Measurements from ENCODE around the gene PPP1R7. TPM values are rescaled to one million over a fixed set of nuclear protein-coding genes. Genes with fewer than 3 reads are reported as not detected.

Gene PPP1R7
- polyA plus RNA-seq, 1 experiment, result 99.0 TPM

DNA sequence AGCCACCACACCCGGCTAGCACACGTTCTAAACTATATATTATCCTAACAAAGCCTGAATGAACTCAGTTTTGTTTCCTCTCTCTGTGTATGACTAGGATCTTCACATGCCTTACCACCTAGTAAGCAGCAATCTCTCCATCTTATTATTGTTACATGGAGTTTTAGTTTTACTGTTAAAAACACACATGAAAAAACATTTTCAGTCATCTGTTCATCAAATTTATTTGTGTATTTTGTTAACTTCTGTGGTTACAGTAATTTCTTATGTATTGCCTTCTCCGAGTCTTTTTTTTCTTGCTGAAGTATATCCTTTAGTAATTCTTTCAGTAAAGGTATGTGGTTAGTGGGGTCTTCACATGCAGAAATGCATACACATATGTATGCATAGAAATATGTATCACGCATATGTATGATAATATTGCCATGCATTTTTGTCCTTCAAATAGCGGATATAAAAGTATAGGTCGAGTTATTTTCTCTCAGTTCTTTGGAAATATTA lies 69.6 kb downstream of the PPP1R7 start:
- TF ChIP-seq, protein P1, sequence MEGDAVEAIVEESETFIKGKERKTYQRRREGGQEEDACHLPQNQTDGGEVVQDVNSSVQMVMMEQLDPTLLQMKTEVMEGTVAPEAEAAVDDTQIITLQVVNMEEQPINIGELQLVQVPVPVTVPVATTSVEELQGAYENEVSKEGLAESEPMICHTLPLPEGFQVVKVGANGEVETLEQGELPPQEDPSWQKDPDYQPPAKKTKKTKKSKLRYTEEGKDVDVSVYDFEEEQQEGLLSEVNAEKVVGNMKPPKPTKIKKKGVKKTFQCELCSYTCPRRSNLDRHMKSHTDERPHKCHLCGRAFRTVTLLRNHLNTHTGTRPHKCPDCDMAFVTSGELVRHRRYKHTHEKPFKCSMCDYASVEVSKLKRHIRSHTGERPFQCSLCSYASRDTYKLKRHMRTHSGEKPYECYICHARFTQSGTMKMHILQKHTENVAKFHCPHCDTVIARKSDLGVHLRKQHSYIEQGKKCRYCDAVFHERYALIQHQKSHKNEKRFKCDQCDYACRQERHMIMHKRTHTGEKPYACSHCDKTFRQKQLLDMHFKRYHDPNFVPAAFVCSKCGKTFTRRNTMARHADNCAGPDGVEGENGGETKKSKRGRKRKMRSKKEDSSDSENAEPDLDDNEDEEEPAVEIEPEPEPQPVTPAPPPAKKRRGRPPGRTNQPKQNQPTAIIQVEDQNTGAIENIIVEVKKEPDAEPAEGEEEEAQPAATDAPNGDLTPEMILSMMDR (IDR thresholded peaks at IDR 0.05; ENCODE audit: low read depth, low read length), result no peak
- no peaks in the 10 kb centered on the region; the same call in 1 of the 2 replicates for H3K9me3 ChIP-seq (ENCODE audit: control insufficient read depth, insufficient read depth, low read length)
- no peak overlapping the region for H3K4me3 ChIP-seq (ENCODE audit: low read depth, low read length)
- no peak for DNase-seq (ENCODE audit: low read depth, low spot score)
- peaks cover 2% of the 10 kb centered on the region for H3K27me3 ChIP-seq (ENCODE audit: control insufficient read depth, insufficient read depth, low read length)
- CTCF ChIA-PET, result no interaction called here
- H3K27ac ChIP-seq (ENCODE audit: low read depth, low read length), result no peak overlapping the region
- POLR2A ChIA-PET, result no interaction called here

DNA sequence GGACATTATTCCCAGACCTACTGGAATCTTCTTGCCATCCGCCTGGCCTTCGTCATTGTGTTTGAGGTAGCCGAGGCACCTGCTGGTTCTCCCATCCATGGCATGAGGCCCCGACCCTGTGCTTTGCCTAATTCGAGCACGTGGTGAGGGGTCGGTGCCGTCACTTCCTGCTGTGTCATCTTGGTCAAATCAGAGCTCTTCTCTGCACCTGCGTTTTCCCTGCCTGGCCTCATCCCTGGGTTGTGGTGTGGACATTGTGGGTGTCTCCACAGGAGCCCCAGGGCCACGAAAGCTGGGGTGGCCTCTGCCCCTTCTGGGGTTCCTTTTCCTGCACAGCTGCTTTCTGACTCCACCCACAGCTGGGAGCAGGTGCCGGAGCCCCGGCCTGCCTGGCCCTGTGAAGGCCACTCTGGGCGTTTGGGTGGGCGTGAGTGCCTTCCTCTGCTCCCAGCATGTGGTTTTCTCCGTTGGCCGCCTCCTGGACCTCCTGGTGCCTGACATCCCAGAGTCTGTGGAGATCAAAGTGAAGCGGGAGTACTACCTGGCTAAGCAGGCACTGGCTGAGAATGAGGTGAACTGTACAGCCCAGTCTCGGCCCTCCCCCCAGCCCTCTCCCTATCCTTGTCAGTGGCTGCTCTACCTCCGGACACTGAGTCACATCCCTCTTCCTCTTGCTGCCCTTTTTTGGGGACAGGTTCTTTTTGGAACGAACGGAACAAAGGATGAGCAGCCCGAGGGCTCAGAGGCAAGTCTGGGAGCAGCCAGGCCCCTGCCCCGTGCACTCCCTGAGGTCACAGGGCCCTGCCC lies 73.1 kb downstream of the PPP1R7 start:
- DNase-seq (ENCODE audit: low read depth, low spot score), result no peak
- ChIA-PET CTCF (no interaction called here), POLR2A (interaction anchor here (1.1 kb wide), 1 partner anchor 10 kb away, joined by 3 read pairs; no protein-coding TSS in a partner anchor)
- no peaks in the 10 kb centered on the region; the same call in 1 of the 2 replicates for H3K9me3 ChIP-seq (ENCODE audit: control insufficient read depth, insufficient read depth, low read length)
- H3K27ac ChIP-seq (ENCODE audit: low read depth, low read length), result no peak overlapping the region
- H3K4me3 ChIP-seq (ENCODE audit: low read depth, low read length), result no peak overlapping the region
- no peaks in the 10 kb centered on the region for H3K27me3 ChIP-seq (ENCODE audit: control insufficient read depth, insufficient read depth, low read length)
- TF ChIP-seq, protein P1 (IDR thresholded peaks at IDR 0.05; ENCODE audit: low read depth, low read length), result no peak

DNA sequence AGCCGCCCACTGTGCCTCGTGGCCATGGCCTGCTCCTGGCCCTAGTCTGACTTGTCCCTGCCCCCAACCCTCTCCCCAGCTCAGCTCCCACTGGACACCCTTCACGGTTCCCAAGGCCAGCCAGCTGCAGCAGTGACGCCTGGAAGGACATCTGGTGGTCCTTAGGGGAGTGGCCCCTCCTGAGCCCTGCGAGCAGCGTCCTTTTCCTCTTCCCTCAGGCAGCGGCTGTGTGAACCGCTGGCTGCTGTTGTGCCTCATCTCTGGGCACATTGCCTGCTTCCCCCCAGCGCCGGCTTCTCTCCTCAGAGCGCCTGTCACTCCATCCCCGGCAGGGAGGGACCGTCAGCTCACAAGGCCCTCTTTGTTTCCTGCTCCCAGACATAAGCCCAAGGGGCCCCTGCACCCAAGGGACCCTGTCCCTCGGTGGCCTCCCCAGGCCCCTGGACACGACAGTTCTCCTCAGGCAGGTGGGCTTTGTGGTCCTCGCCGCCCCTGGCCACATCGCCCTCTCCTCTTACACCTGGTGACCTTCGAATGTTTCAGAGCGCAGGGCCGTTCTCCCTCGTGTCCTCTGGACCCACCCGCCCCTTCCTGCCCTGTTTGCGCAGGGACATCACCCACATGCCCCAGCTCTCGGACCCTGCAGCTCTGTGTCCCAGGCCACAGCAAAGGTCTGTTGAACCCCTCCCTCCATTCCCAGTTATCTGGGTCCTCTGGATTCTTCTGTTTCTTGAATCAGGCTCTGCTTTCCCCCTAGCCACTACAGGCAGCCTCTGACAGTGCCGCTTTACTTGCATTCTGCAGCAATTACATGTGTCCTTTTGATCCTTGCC lies 74.0 kb downstream of the PPP1R7 start:
- POLR2A ChIA-PET, result interaction anchor here (0.6 to 1.1 kb wide), 2 partner anchors 9 to 123 kb away, joined by 3 read pairs; no protein-coding TSS in a partner anchor
- no peak overlapping the region for H3K4me3 ChIP-seq (ENCODE audit: low read depth, low read length)
- no peaks in the 10 kb centered on the region for H3K27me3 ChIP-seq (ENCODE audit: control insufficient read depth, insufficient read depth, low read length)
- DNase-seq (ENCODE audit: low read depth, low spot score), result no peak
- CTCF ChIA-PET, result interaction anchor here (0.6 kb wide), 1 partner anchor 289 kb away, joined by 3 read pairs; no protein-coding TSS in a partner anchor
- TF ChIP-seq, protein P1 (IDR thresholded peaks at IDR 0.05; ENCODE audit: low read depth, low read length), result no peak
- no peak overlapping the region for H3K27ac ChIP-seq (ENCODE audit: low read depth, low read length)
- no peaks in the 10 kb centered on the region; the same call in 1 of the 2 replicates for H3K9me3 ChIP-seq (ENCODE audit: control insufficient read depth, insufficient read depth, low read length)

DNA sequence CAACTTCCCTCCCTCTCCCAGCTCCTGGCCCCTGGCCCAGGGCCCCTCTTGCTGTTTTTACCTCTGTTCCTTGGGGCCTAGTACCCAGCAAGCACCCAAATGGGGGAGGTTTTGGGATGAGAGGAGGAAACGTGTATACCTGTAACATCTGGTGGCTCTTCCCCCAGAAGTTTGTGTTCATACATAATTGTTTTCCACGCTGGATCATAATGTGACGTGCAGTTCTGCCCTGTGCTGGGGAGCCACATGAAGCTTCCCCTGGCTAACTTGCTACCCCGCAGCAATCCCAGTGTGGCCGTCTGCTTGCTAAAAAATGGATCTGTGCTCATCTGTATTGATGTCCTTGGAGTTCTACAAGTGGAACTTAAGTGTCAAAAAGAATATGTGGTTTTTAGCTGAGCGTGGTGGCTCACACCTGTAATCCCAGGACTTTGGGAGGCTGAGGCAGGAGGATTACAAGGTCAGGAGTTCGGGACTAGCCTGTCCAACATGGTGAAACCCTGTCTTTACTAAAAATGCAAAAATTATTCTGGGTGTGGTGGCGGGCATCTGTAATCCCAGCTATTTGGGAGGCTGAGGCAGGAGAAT lies 74.7 kb downstream of the PPP1R7 start:
- H3K27ac ChIP-seq (ENCODE audit: low read depth, low read length), result no peak overlapping the region
- H3K27me3 ChIP-seq (ENCODE audit: control insufficient read depth, insufficient read depth, low read length), result no peaks in the 10 kb centered on the region
- DNase-seq (ENCODE audit: low read depth, low spot score), result no peak
- TF ChIP-seq, protein P1 (IDR thresholded peaks at IDR 0.05; ENCODE audit: low read depth, low read length), result no peak
- no peaks in the 10 kb centered on the region; the same call in 1 of the 2 replicates for H3K9me3 ChIP-seq (ENCODE audit: control insufficient read depth, insufficient read depth, low read length)
- no peak overlapping the region for H3K4me3 ChIP-seq (ENCODE audit: low read depth, low read length)
- ChIA-PET POLR2A (interaction anchor here (0.6 kb wide), 1 partner anchor 123 kb away, joined by 3 read pairs; no protein-coding TSS in a partner anchor), CTCF (interaction anchor here (0.6 kb wide), 1 partner anchor 288 kb away, joined by 3 read pairs; no protein-coding TSS in a partner anchor)
